Choroid plexus epithelial cell (primary cell): ENCODE data around the gene TSKS.

Experiments used
- DNase-seq: peaks from one replicate; pipeline ENCODE4 v3.0.0-alpha.2; 2010; ENCODE audit warnings: low read depth
- H3K4me3 ChIP-seq: 2 replicates; pipeline ENCODE4 v1.5.1; 2011; ENCODE audit warnings: low read depth, mild to moderate bottlenecking, control low read depth, low read length, moderate library complexity
- CTCF ChIP-seq: conservative IDR thresholded peaks from 2 replicates; pipeline ENCODE4 v1.5.1; 2011; ENCODE audit warnings: low read depth, mild to moderate bottlenecking, control low read depth, inconsistent platforms, low read length, moderate library complexity

Gene TSKS

GRCh38 chr19:49801966-49802661 is 39.0 kb upstream of the TSKS start:
- peak; percentile 93 for DNase-seq
- H3K4me3 ChIP-seq = peak overlapping the region; percentile 72
- peak; percentile 73 for TF ChIP-seq CTCF

GRCh38 chr19:49801401-49801888 is 38.3 kb upstream of the TSKS start:
- no peak for DNase-seq
- H3K4me3 ChIP-seq = peak overlapping the region; percentile 72
- no peak for TF ChIP-seq CTCF

GRCh38 chr19:49800771-49801170 is 37.7 kb upstream of the TSKS start:
- H3K4me3 ChIP-seq = no peak overlapping the region
- no peak for TF ChIP-seq CTCF

GRCh38 chr19:49799798-49800376 is 36.8 kb upstream of the TSKS start:
- H3K4me3 ChIP-seq = no peak overlapping the region
- TF ChIP-seq CTCF = peak; percentile 40
- no peak for DNase-seq

More at GRCh38 chr19:49800771-49801170, 37.7 kb upstream of the TSKS start:
- no peak for DNase-seq

GRCh38 chr19:49799271-49799797 is 36.2 kb upstream of the TSKS start:
- H3K4me3 ChIP-seq = no peak overlapping the region

GRCh38 chr19:49798574-49798973 is 35.5 kb upstream of the TSKS start:
- DNase-seq = no peak
- no peak for TF ChIP-seq CTCF

More at GRCh38 chr19:49799271-49799797, 36.2 kb upstream of the TSKS start:
- no peak for TF ChIP-seq CTCF
- DNase-seq = no peak

More at GRCh38 chr19:49798574-49798973, 35.5 kb upstream of the TSKS start:
- no peak overlapping the region for H3K4me3 ChIP-seq
